Left renal pelvis (tissue), 4 donors: ENCODE data around the gene SLC9A9. TPM values are rescaled to one million over a fixed set of nuclear protein-coding genes. Genes with fewer than 3 reads are reported as not detected.
A peak's percentile ranks its signal among the peaks of the same experiment; 100 is the strongest.

Experiments
- DNase-seq, 4 donors: peaks; one replicate each; pipeline ENCODE4 v3.0.0-alpha.2; 2013; ENCODE audit warnings: low read depth in 4 of 4, low spot score in 3 of 4
- polyA plus RNA-seq, 4 donors: library from polyadenylated mRNA; unstranded; fragments of 120-200 nt; gene quantifications; one replicate each; pipeline ENCODE4 v1.2.1, GENCODE V29; 2013; ENCODE audit not compliant: insufficient read length in 4 of 4

SLC9A9 gene
- polyA plus RNA-seq, 4 donors, result 4.4 to 12.8 (median 6.4) TPM

DNA sequence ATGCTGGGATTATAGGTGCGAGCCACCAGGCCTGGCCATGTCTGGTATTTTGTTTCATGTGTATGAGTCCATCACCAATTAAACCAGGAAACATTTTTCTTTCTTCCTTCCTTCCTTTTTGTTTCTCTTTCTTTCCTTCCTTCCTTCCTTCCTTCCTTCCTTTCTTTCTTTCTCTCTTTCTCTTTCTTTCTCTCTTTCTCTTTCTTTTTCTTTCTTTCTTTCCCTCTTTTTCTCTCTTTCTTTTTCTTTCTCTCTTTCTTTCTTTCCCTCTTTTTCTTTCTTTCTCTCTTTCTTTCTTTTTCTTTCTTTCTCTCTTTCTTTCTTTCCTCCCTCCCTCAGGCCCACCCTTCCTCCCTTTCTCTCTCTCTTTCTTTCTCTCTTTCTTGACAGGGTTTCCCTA, 83.4 kb downstream of the SLC9A9 start:
- no peak for DNase-seq

DNA sequence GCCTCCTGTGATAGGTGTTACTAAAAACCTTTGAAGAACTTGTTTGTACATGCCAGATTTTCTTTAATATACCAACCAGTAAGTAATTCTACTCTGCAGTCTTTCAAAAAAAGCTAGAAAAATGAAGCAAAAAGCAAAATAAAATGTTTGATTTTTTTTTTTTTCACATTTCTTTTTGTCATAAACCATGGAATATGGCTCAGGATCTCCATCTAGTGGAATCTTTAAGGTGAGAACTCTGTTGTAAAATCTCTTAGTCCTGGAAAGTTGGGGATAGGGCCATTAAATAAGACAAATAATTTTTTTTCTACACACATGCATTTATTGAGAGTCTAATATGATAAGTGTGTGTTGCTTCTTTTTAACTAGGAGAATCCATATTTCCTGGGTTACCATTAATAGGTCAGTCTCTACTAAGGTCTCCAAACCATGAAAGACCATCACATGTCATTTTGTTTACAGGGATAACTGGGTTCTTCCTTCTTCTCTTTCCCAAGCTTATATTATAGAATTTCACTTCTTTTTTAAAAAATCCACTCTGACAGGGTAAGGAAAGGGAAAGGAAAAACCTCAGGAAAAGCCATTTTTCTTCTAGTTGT, 84.6 kb downstream of the SLC9A9 start:
- DNase-seq, result no peak

DNA sequence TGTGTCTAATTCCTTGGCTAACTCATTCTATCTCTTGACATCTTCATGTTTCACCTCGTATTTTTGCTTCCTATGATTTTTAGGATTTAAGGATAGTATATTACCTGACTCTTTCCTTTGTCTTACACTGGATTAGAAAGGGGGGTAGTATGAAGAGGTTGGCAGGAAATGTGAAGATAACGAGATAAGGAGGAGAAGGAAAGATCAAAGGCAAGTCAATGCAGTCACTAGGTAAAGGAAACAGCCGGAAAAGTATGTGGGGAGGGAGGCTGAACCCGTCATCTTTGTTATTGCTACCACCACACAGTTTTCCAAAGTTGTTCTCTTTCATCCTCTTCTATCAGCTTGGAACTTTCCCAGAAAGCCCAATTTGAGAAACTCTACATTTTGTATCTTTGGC, 90.6 kb downstream of the SLC9A9 start:
- no peak for DNase-seq

DNA sequence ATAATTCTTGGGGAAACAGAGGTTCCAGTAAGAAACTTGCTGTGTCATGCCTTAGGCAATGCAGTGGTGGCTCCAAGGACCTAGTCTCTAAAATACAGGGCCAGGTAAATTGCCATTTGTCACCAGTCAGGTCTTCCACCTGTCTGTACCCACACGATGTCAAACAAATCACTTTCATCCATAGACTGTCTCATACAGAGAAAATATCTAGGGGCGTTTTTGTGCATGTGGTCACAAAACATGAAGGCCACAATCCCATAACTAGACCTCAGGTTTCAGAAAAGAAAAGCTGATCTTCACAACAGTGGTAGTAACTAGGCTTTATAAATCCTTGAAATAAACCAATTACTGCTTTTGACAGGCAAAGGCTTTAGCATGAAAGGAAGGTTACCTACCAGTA, 92.3 kb downstream of the SLC9A9 start:
- DNase-seq, result no peak

DNA sequence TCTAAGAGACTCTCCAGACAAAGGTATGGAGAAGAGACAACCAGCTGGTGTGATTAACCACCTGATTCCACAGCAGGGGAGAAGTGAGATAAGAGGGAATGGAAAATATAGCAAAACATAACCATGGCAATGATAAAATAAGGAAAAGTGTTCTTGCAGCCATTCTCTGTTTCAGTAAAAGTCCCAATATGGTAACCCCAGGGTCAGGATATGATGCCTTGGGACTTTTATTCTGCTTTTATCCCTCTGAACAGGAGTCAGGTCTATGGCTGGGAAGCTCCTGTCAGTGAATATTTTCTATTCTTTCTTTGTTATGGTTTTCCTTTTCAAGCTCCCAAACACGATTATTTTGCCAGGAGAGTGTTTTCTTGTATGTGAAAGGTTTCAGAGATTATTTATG, 94.2 kb downstream of the SLC9A9 start:
- DNase-seq, result no peak

DNA sequence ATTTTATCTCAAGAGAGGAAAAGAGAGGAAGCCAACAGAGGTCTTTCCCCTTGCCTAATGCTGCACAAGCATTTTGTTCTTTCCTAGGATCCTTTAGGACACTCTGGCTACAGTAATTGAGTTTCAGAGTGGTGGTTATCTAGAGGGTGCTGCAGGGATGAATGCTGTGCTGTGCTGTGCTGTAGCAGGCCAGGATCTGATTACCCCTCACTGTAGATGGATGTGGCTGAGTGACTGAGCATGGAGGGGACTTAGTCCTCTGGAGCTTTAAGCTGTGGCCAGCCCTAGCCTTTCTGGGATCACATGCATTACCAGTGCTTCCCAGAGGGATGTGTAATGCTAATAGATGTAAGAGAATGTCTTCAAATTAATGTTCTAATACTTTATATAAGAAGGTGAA, 94.8 kb downstream of the SLC9A9 start:
- DNase-seq, result no peak

DNA sequence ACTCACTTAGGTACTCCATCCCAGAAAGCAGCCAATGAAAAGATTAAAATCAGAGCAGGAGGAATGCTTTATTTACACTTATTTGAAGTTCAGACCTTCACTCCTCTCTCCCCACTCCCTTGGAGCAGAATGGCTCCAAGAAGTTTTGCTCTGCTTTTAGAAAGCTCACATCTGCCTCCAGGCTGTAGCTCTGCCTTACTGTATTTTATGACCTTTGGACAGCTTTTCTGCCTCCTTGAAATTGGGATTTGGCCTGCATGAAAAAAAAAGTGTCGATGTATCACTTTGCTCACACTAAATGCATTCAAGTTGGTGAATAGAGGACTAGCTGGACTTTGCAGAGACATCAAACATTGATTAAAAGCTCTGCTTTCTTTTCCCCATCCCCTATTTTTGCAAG, 95.3 kb downstream of the SLC9A9 start:
- no peak for DNase-seq

DNA sequence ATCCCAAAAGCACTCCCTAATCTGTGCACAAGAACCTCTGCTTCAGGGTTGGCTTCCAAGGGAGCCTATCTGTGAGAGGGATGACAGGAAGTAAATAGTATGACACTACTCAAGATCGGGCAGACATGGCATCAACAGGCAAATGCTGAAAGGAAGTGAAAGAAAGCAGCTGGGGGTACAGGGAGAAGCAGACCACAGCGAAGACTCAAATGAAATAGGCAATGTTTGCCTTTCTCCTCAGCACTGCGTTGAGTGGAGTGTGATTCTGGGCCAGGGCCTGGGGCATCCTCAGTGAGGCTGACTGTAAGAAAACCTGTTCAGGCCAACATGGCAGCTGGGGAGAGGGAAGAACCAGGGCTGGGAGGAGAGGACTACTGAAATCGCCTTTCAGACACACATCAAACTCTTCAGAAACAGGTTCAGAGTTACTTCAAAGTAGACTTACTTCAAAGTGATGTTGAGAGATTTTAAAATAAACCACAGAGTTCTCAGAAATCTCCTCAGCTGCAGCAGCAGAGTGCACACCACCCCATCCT, 96.6 kb downstream of the SLC9A9 start:
- no peak for DNase-seq

DNA sequence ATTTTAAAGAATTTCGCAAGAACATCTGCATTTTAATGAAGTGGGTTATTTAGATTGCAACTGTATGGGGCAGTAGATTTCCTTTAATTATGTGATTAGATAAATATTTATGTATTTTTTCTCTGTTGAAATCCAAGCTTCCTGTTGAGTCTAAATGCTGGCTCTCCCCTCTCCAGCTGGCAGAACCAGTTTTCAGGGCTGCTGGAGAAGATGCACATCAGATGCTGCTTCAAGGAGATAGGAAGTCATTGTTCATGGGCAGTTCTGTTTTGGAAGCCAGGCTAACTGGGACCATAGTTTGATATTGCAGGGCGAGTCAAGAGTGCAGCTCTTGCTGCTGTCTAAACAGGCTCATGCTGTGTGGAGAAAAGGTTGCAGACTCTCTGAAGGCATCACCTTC, 97.4 kb downstream of the SLC9A9 start:
- DNase-seq, result no peak

DNA sequence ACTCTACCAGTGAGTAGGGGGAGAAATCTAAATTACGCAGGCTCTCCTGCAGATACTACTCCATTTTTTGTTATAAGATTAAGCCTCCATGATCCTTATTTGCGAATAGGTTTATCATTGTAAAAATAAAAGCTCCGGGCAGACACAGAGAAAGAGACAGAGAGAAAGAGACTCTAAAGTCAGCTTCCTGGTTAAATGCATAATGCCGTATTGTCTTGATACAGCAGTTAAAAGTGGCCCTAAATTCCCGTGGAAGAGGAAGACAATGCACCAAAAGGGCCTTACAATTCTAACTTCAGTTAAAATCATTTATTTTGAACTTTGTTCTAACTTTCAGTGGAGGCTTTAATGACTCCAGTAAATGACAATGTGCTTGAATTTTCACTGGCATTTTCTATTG, 98.3 kb downstream of the SLC9A9 start:
- no peak for DNase-seq

DNA sequence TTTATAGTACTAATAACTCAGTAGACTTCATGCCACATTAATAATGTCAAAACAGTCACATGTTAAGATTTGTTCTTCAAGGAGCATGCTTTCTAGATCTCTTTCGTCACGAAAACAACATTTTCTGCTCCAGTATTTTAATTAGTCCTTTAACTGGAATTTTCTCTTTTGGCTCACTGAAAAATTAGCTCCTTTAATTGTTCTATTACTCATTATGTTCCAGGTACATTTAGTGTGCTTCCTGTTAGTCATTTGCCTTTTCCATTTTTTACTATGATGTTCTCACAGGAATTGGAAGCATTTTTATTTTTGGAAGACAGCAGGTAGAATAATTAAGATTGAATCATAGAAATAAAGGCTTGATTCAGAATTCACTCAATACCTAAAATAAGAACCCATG, 111.2 kb downstream of the SLC9A9 start:
- DNase-seq, result no peak

DNA sequence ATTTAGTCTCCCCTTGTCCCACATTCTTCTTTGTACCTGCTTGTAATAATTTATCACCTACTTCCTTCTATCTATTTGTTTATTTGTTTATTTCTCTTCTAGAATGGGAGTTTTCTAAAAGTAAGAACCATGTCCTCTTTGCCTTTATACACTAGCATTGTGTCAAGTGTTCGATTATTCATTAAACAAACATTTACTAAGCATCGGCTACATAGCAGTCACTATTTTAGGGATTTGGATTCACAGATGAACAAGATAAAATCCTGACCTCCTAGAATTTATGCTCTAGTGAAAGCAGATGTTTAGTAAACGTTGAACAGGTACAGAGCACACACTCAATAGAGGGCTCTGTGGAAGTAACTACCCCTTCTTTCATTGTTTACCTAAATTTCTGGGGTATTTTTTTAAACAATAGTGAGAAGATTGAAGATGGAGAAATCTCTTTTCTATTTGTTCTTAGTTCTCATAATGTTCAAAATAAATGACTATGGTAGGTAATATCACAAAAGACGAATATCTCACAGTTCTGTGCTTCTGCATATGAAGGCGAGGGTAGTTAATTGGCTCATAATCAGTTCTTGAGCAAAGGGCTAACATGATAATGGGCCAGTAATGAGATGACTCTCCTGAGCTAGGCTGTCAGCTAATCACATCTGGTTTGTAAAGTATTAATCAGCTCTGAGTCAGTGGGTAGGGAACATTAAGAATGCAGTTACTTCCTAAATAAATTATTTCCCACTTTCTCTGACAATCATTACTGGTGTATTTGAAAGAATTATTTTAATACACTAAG, 111.9 kb downstream of the SLC9A9 start:
- no peak for DNase-seq

DNA sequence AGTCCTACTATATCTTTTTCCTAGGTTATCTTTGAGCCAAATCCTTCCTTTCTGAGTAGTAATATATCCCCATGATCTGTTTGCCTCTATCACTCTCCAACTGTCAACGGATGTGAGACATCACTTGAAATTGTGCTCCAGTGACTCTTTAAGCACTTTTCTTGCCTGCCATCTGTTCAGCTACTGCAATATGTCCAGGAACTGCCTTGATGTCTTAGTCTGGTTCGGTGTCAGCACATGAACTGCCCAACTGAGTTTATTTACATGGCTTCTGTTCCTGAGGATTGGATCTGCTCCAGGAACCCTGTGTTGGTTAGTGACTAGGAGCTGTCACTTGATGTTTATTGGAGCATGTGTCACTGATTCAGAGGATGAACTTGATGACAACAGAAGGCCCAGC, 116.5 kb downstream of the SLC9A9 start:
- no peak for DNase-seq

DNA sequence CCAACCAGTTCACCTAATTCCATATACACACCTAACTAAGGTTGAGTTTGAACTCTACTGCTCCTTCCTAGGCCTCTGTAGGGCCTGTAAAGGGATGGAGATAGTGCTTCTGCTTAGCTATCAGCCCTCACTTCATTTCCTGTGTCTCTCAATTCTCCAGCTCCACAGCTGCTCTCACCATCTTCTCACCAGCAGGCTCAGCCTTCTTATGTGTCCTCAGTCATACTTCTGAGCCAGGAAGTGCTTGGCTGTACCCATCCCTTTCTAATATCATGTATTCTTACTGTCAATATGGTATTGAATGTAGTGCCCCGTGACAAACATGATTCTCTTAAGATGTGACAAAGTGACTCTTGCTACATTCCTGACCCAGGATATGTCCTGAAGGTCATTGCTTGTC, 116.9 kb downstream of the SLC9A9 start:
- DNase-seq, result no peak

DNA sequence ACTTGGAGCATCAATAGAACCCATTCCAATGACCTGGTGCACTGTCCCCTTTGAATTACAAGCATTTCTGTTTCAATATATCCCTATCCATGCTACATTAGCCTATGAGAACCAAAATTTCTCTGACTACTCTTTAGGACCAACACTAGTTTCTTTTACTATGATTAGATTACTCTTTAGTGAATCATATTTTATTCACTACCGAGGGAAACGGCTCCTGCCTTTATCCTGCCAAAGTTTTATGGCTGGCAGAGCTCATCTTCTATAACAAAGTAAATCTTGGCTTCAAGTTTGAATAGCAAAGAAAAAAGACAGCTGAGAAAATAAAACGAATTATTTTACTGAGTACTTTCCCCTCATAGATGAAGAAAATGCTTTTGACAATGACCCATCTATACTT, 120.9 kb downstream of the SLC9A9 start:
- DNase-seq, result no peak

DNA sequence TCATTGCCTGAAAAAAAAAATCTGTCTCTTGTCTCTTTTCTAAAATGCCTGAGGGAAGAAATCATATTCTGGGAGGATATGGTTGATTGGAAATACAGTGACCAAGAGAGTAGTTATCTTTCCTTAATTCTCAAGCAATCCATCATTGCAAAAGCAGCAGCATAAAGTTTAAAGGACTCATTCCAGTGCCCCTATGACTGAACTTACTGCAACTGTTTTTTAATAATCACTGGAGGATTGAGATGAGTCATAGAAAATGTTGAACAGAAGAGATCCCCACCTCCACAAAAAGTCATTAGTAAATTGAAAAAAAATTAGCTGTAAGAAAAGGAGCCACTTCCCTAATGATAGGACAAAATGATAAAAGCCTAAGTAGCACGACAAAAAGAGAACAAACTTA, 121.5 kb downstream of the SLC9A9 start:
- DNase-seq, result no peak

DNA sequence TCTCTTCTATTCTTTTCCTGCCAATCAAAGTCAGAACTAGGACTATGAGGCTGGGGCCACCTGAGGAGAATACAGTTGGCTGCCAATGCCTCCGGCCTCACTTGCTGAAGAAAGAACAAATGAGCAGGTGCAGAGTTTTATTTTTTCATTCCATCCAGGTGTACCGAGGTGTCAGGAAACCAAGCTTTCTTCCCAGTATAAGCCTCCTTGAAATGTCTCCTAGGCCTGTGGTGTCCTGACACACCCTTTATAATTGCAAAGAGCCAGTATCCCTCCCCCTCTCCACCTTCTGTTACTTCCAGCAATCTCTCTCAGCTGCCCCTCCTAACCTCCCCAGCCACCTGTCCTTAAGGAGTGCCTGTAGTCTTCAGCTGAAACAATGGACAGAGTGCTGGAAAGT, 127.9 kb downstream of the SLC9A9 start:
- DNase-seq, result no peak

DNA sequence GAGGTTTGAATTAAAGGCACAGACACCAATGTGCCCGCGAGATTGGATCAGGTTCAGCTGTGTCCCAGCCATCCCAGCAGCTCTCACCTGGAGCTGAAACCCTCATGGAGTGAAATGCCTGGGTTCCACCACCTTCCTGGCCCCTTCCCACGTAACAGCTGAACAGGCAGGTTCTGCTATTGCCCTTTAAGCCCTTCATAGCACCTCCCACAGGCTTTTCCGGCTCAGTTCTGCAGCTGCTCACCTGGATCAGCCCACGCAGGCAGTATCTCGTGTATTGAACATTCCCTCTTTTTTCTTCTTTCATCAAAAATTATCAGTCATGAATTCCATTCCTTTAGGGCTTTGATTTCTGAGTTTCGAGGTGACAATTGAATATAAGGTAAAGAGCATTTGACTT, 129.8 kb downstream of the SLC9A9 start:
- DNase-seq, result no peak

DNA sequence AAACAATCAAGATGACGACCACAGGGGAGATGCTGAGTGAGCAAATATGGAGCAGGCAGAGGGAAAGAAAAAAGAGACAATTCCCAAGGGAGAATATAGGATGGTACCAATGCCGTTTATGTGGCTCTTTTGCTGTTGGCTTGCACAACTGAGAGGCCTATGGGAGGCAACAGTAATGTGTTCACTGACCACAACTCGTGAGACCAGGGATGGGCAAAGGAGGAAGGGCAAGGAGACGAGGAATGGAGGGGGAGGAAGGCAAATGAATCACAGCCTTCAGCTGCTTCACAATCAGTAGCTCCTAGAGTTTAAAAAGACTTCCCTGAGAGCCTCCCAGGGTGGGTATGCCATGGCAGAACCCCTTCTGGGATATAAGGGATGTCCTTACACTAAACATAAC, 131.5 kb downstream of the SLC9A9 start:
- DNase-seq, result no peak

DNA sequence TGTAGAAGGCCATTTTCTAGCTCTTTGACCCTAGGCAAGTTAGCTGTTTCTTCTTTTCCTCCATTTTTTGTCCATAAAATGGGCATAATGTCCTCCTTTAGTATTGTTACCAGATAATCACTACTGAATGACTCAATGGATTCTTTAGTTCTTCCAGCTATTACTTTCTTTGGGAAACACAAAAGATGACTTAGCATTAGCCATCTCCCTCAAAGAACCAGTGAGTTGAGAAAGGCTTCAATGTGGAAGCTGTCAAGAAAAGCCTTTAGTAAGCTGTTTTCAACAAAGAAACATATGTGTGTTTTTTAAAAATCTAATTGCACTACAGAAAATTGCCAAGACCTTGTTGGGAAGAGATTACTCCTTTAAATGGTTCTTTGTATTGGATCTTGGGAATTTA, 135.7 kb downstream of the SLC9A9 start:
- no peak for DNase-seq

DNA sequence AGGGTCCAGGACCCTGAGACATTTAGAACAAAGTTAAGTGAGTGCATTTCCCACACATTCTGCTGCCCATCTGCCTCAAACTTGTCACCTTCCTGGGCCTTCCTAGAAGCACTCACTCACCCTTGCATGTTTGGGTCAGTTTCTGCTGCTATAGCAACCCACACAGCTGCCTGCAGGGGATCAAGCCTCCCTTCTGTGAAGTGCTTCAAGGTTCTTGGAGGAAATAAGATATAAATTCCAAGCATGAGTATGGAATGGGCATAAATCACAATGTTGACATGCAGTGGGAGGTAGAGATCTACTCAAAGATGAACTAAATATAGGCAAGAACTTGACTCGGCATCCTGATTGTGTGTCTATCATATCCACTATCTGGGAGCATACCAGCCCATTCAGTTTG, 140.4 kb downstream of the SLC9A9 start:
- DNase-seq, result peak in 1 of 4 donors; percentile 1

DNA sequence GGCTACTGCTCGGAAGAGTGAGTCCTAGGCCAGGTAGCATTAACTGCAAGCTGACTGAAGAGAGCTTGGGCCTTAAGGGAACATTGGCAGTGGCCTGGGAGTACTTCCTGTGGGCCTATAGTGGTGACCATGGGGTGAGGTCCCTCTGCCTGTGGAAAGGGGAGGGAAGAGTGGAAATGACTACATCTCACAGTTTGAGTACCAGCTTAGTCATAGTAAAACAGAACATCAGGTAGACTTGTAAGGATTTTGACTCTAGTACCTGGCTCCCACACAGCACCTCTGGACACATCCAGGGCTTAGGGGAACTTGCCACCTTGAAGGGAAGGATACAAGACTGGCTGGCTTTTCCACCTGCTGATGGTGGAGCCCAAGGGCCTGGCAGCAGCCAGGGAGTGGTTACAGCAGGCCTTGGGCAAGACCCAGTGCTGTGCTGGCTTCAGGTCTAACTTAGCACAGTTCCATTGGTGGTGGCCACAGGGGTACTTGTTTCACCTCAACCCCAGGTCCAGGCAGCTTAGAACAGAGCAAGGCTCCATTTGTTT, 147.8 kb downstream of the SLC9A9 start:
- no peak for DNase-seq
